H1 (cell line): ENCODE measurements around the gene ATP5PF. TPM values are rescaled to one million over a fixed set of nuclear protein-coding genes. Genes with fewer than 3 reads are reported as not detected.

Experiments used
- CTCF ChIA-PET: fragments of 300-600 bp; sonication (Branson Sonifier 250); formaldehyde crosslinking; loops from one replicate; lab custom pipeline; 2021; ENCODE audit not compliant: partially characterized antibody; lab: Charles Lee
- POLR2A ChIA-PET: fragments of 300-600 bp; sonication (Branson Sonifier 250); formaldehyde crosslinking; loops from one replicate; lab custom pipeline; 2021; ENCODE audit warnings: inconsistent platforms; ENCODE audit not compliant: partially characterized antibody; lab: Charles Lee
- DNase-seq, 2 experiments: peaks; one replicate each; pipeline versions ENCODE4 v3.0.0 to v3.0.0-alpha.2; 2010 to 2022; ENCODE audit warnings: low spot score in 2 of 2, low read depth in 1 of 2, mixed read lengths in 1 of 2
- FAIRE-seq: peaks from 2 replicates; lab custom pipeline; 2011; peaks lifted over from hg19 to GRCh38; lab: Jason Lieb, UNC
- H2AFZ ChIP-seq: 2 replicates; pipeline ENCODE4 v1.8.1; 2012; ENCODE audit warnings: low read length, inconsistent platforms
- H2AK5ac ChIP-seq: 2 replicates; pipeline ENCODE4 v1.6.1; 2013; ENCODE audit warnings: low read depth, low read length
- H2BK120ac ChIP-seq: replicated peaks from 2 replicates; pipeline ENCODE3; 2013; ENCODE audit warnings: low read depth, low read length, inconsistent platforms
- H2BK12ac ChIP-seq: 2 replicates; pipeline ENCODE4 v1.6.1; 2013; ENCODE audit warnings: low read depth, low read length
- H2BK15ac ChIP-seq: 2 replicates; pipeline ENCODE4 v1.6.1; 2013; ENCODE audit warnings: low read length
- H2BK20ac ChIP-seq: 2 replicates; pipeline ENCODE4 v1.6.1; 2013; ENCODE audit warnings: low read length
- H2BK5ac ChIP-seq: 2 replicates; pipeline ENCODE4 v1.6.1; 2013; ENCODE audit warnings: low read depth, low read length
- H3K14ac ChIP-seq: 2 replicates; pipeline ENCODE4 v1.6.1; 2013; ENCODE audit warnings: inconsistent platforms; ENCODE audit not compliant: insufficient read length
- H3K18ac ChIP-seq: 2 replicates; pipeline ENCODE4 v1.6.1; 2013; ENCODE audit warnings: low read length; ENCODE audit errors: extremely low read depth
- H3K23ac ChIP-seq: 2 replicates; pipeline ENCODE4 v1.6.1; 2013; ENCODE audit warnings: inconsistent platforms; ENCODE audit not compliant: insufficient read length
- H3K23me2 ChIP-seq: 2 replicates; pipeline ENCODE4 v1.6.1; 2013; ENCODE audit warnings: low read depth, low read length
- H3K27ac ChIP-seq: 2 replicates; pipeline ENCODE4 v1.6.1; 2011; ENCODE audit warnings: low read depth, low read length, inconsistent platforms
- H3K27me3 ChIP-seq, 4 experiments: replicated peaks in 1 of 4; 1 replicate in 1 of 4; 2 replicates in 3 of 4; pipeline versions ENCODE4 v1.6.1 to v1.8.1; 2011 to 2013; ENCODE audit warnings: low read length in 3 of 4, mild to moderate bottlenecking in 3 of 4, inconsistent platforms in 2 of 4, mixed read lengths in 2 of 4, moderate library complexity in 1 of 4; ENCODE audit not compliant: control insufficient read depth in 3 of 4, insufficient read depth in 3 of 4; ENCODE audit errors: extremely low read depth in 1 of 4
- H3K36me3 ChIP-seq, 4 experiments: 2 replicates each; pipeline versions ENCODE4 v1.6.1 to v1.8.1; 2011 to 2013; ENCODE audit warnings: mild to moderate bottlenecking in 4 of 4, low read length in 3 of 4, moderate library complexity in 2 of 4, control low read depth in 1 of 4, inconsistent platforms in 1 of 4; ENCODE audit not compliant: insufficient read depth in 4 of 4, control insufficient read depth in 2 of 4
- H3K4ac ChIP-seq: replicated peaks from 2 replicates; pipeline ENCODE3; 2013; ENCODE audit warnings: low read length, low read depth, mixed read lengths, inconsistent platforms; ENCODE audit not compliant: insufficient read length
- H3K4me1 ChIP-seq, 4 experiments: replicated peaks in 1 of 4; 1 replicate in 1 of 4; 2 replicates in 3 of 4; pipeline versions ENCODE4 v1.6.1 to v1.8.1; 2011 to 2013; ENCODE audit warnings: low read length in 3 of 4, inconsistent platforms in 2 of 4, mixed read lengths in 1 of 4; ENCODE audit not compliant: insufficient read depth in 4 of 4, control insufficient read depth in 3 of 4
- H3K4me2 ChIP-seq, 2 experiments: 2 replicates each; pipeline versions ENCODE4 v1.6.1 to v1.8.1; 2011 to 2013; ENCODE audit warnings: low read depth in 2 of 2, low read length in 2 of 2, control low read depth in 1 of 2, inconsistent platforms in 1 of 2, mild to moderate bottlenecking in 1 of 2; ENCODE audit not compliant: insufficient read depth in 1 of 2
- H3K4me3 ChIP-seq, 4 experiments: fragments of 200-600, 300-600 bp in 1 of 4; sonication (generic), shearing (Covaris generic), sonication (Bioruptor Twin) in 1 of 4; 2 replicates each; pipeline versions ENCODE4 v1.5.1 to v1.8.1; 2011 to 2016; ENCODE audit warnings: low read length in 4 of 4, low read depth in 3 of 4, control low read depth in 2 of 4, inconsistent platforms in 2 of 4, mild to moderate bottlenecking in 2 of 4, mixed read lengths in 1 of 4, moderate library complexity in 1 of 4; ENCODE audit not compliant: insufficient read depth in 2 of 4; ENCODE audit errors: extremely low read depth in 1 of 4
- H3K56ac ChIP-seq: replicated peaks from 2 replicates; pipeline ENCODE3; 2013; ENCODE audit warnings: low read depth, mild to moderate bottlenecking, mixed read lengths, low read length, inconsistent platforms; ENCODE audit not compliant: insufficient read length
- H3K79me1 ChIP-seq: 2 replicates; pipeline ENCODE4 v1.6.1; 2013; ENCODE audit warnings: low read depth, low read length, control low read depth
- H3K79me2 ChIP-seq, 2 experiments: 2 replicates each; pipeline versions ENCODE4 v1.6.1 to v1.8.1; 2012 to 2013; ENCODE audit warnings: low read length in 2 of 2, mild to moderate bottlenecking in 2 of 2, inconsistent platforms in 1 of 2; ENCODE audit not compliant: insufficient read depth in 2 of 2, control insufficient read depth in 1 of 2
- H3K9ac ChIP-seq, 4 experiments: replicated peaks in 1 of 4; 1 replicate in 1 of 4; 2 replicates in 3 of 4; pipeline versions ENCODE4 v1.6.1 to v1.8.1; 2011 to 2013; ENCODE audit warnings: low read depth in 3 of 4, low read length in 3 of 4, control low read depth in 2 of 4, mild to moderate bottlenecking in 2 of 4, moderate library complexity in 2 of 4, inconsistent platforms in 1 of 4; ENCODE audit errors: extremely low read depth in 1 of 4
- H3K9me3 ChIP-seq, 2 experiments: 2 replicates each; pipeline versions ENCODE4 v1.6.1 to v1.8.1; 2012 to 2013; ENCODE audit warnings: mild to moderate bottlenecking in 2 of 2, moderate library complexity in 2 of 2, control low read depth in 1 of 2, inconsistent platforms in 1 of 2, low read depth in 1 of 2, low read length in 1 of 2, mixed read lengths in 1 of 2; ENCODE audit not compliant: insufficient read depth in 2 of 2
- H4K20me1 ChIP-seq, 2 experiments: replicated peaks in 1 of 2; 2 replicates each; pipeline versions ENCODE3 to v1.8.1; 2011 to 2013; ENCODE audit warnings: inconsistent platforms in 2 of 2, low read length in 2 of 2, mild to moderate bottlenecking in 1 of 2; ENCODE audit not compliant: insufficient read depth in 2 of 2, control insufficient read depth in 1 of 2
- H4K5ac ChIP-seq: 2 replicates; pipeline ENCODE4 v1.6.1; 2013; ENCODE audit warnings: low read length, low read depth, mixed read lengths, inconsistent platforms; ENCODE audit not compliant: insufficient read length
- H4K8ac ChIP-seq: 2 replicates; pipeline ENCODE4 v1.8.0; 2013; ENCODE audit warnings: mild to moderate bottlenecking, moderate library complexity, low read length, inconsistent platforms; ENCODE audit not compliant: insufficient read depth; ENCODE audit errors: extremely low read depth
- H4K91ac ChIP-seq: replicated peaks from 2 replicates; pipeline ENCODE3; 2013; ENCODE audit warnings: low read length, mixed read lengths, inconsistent platforms; ENCODE audit not compliant: insufficient read length
- CTBP2 ChIP-seq: IDR thresholded peaks from 2 replicates; pipeline ENCODE4 v1.7.0; 2011; ENCODE audit warnings: borderline replicate concordance, mild to moderate bottlenecking, moderate library complexity, mixed read lengths, low read length; ENCODE audit not compliant: insufficient read depth, insufficient read length
- E2F6 ChIP-seq: IDR thresholded peaks from 2 replicates; pipeline ENCODE4 v1.6.1; 2012; ENCODE audit warnings: inconsistent platforms
- GABPA ChIP-seq: IDR thresholded peaks from 2 replicates; pipeline ENCODE4 v1.6.1; 2011; ENCODE audit warnings: mild to moderate bottlenecking, low read length, moderate library complexity, borderline replicate concordance; ENCODE audit not compliant: insufficient read depth
- KDM1A ChIP-seq: fragments of 200-600, 300-600 bp; sonication (generic); IDR thresholded peaks from 2 replicates; pipeline ENCODE4 v1.7.1; 2016; ENCODE audit warnings: mild to moderate bottlenecking, low read length, borderline replicate concordance
- KDM4A ChIP-seq: IDR thresholded peaks from one replicate; pipeline ENCODE4 v1.7.1; 2012; ENCODE audit warnings: low read depth, mild to moderate bottlenecking, moderate library complexity, low read length, inconsistent platforms; ENCODE audit not compliant: severe bottlenecking
- NRF1 ChIP-seq: IDR thresholded peaks from 2 replicates; pipeline ENCODE4 v1.6.1; 2011; ENCODE audit warnings: mild to moderate bottlenecking, low read depth, low read length, improper control_type of control experiment
- POLR2AphosphoS5 ChIP-seq: IDR thresholded peaks from 2 replicates; pipeline ENCODE4 v1.6.1; 2011; ENCODE audit warnings: low read depth, low read length
- POU5F1 ChIP-seq: IDR thresholded peaks from 2 replicates; pipeline ENCODE4 v1.6.1; 2011; ENCODE audit warnings: low read depth, mild to moderate bottlenecking, low read length, moderate library complexity
- SRF ChIP-seq: IDR thresholded peaks from 2 replicates; pipeline ENCODE4 v1.6.1; 2011; ENCODE audit warnings: mild to moderate bottlenecking, low read depth, low read length, moderate library complexity
- TBP ChIP-seq: IDR thresholded peaks from 2 replicates; pipeline ENCODE4 v1.6.1; 2011; ENCODE audit warnings: low read depth, low read length, improper control_type of control experiment
- WGBS, 2 experiments: shearing (Covaris generic) in 1 of 2; methylation state at CpG; one replicate each; pipeline versions ENCODE4 v1.1.6 to v1.1.7; 2013 to 2015; ENCODE audit warnings: low lambda C conversion rate in 2 of 2, mixed read lengths in 2 of 2, inconsistent platforms in 1 of 2, low coverage in 1 of 2, missing lambda C conversion rate in 1 of 2; ENCODE audit not compliant: insufficient replicate concordance in 2 of 2, insufficient coverage in 1 of 2, insufficient read length in 1 of 2; ENCODE audit errors: extremely low coverage in 1 of 2, missing lambda C conversion rate in 1 of 2; 5-methylcytosine and 5-hydroxymethylcytosine counted together
- polyA plus RNA-seq, 7 experiments: library from polyadenylated mRNA; depleted of rRNA in 3 of 7; stranded (reverse) in 5 of 7; unstranded in 2 of 7; fragments of >200 nt in 5 of 7; fragments of 200-250 nt in 2 of 7; gene quantifications; 1 replicate in 5 of 7; 2 replicates in 1 of 7; 4 replicates in 1 of 7; pipeline versions ENCODE4 v1.2.1 to v1.2.3, GENCODE V29; 2011 to 2013; ENCODE audit warnings: missing spikeins in 2 of 7, mixed read lengths in 2 of 7
- total RNA-seq: library from RNA; stranded (reverse); fragmentation: NEBNext Ultra II Directional; extraction: Animal tissue kit (Norgen Biotek cat#: 25700); gene quantifications from 2 replicates; pipeline ENCODE4 v1.2.1, GENCODE V29; 2021

The ATP5PF gene
- total and polyA plus RNA-seq, 2 of the 8 experiments (the other 6 are each of a cell fraction or from before 2014, with no cell fraction given): 135 to 240 TPM

- H3K4me3 ChIP-seq: no peak overlapping the region
- DNase-seq (no peak), FAIRE-seq (no peak)
- no peak overlapping the region for H4K8ac ChIP-seq
- no peaks in the 10 kb centered on the region for H3K27me3 ChIP-seq
- POLR2A ChIA-PET: interaction anchor here (1.2 kb wide), 1 partner anchor 8 kb away, joined by 3 read pairs; no protein-coding TSS in a partner anchor
- no peaks in the 10 kb centered on the region for H3K4me1 ChIP-seq
- H2BK15ac ChIP-seq: no peak overlapping the region
- CTCF ChIA-PET: interaction anchor here (0.7 to 2.1 kb wide), 2 partner anchors 82 to 134 kb away, joined by 3 to 7 read pairs; no protein-coding TSS in a partner anchor
- TF ChIP-seq KDM1A: no peak
- TF ChIP-seq POU5F1: no peak
- TF ChIP-seq E2F6: no peak
- no peak for TF ChIP-seq NRF1
- TF ChIP-seq KDM4A: no peak
- no peak for TF ChIP-seq CTBP2
- no peak for TF ChIP-seq POLR2AphosphoS5
- no peak for TF ChIP-seq TBP
- TF ChIP-seq GABPA: no peak
- TF ChIP-seq SRF: no peak
- no peaks in the 10 kb centered on the region for H4K20me1 ChIP-seq
- H3K9me3 ChIP-seq: no peaks in the 10 kb centered on the region
- 90% methylated on average over 3 of the region's 3 CpGs; no CpG with 5 or more reads in 1 of the 2 experiments for WGBS, 2 experiments
- H3K36me3 ChIP-seq: peaks cover 0 to 10% (median 2%) of the 10 kb centered on the region in 4 experiments; a peak in 4 of 8 replicates
- no peaks in the 10 kb centered on the region for H3K79me1 ChIP-seq
- no peak overlapping the region for H2AK5ac ChIP-seq
- H3K23ac ChIP-seq: no peak overlapping the region
- no peak overlapping the region for H3K4me2 ChIP-seq
- H3K14ac ChIP-seq: no peak overlapping the region
- no peak overlapping the region for H3K9ac ChIP-seq
- no peak overlapping the region for H3K27ac ChIP-seq
- H2BK5ac ChIP-seq: no peak overlapping the region
- H3K18ac ChIP-seq: no peak overlapping the region
- H3K4ac ChIP-seq: no peak overlapping the region
- H2AFZ ChIP-seq: no peak overlapping the region
- H3K23me2 ChIP-seq: no peaks in the 10 kb centered on the region
- no peak overlapping the region for H2BK20ac ChIP-seq
- no peak overlapping the region for H3K56ac ChIP-seq
- no peak overlapping the region for H4K91ac ChIP-seq
- no peak overlapping the region for H2BK120ac ChIP-seq
- no peak overlapping the region for H2BK12ac ChIP-seq
- H3K79me2 ChIP-seq: peaks cover 0 to 36% of the 10 kb centered on the region in 2 experiments; a peak in 3 of 4 replicates
- no peak overlapping the region for H4K5ac ChIP-seq
Observed at GRCh38 chr21:25742900-25743299, 8.2 kb upstream of the ATP5PF start.
